K562 (cell line): ENCODE data around the gene SLC13A3. TPM values are rescaled to one million over a fixed set of nuclear protein-coding genes. Genes with fewer than 3 reads are reported as not detected.

Experiments
- ATAC-seq: fragments of 200-7000 bp; cut with Tn5 transposase; 3 replicates; pipeline ENCODE4 v1.9.1; 2020; ENCODE audit warnings: moderate library complexity
- BruUV-seq: library from RNA; stranded (reverse); fragments of 400-500 nt; replicated peaks from 2 replicates; lab custom pipeline; 2021; lab: Mats Ljungman, UMichigan
- CTCF ChIA-PET: fragments of 300-600 bp; formaldehyde crosslinking; extraction: SDS; loops from one replicate; lab custom pipeline; 2021; ENCODE audit warnings: low intra/inter-chr PET ratio; lab: Yijun Ruan, JAX
- POLR2A ChIA-PET: fragments of 300-600, 350-650 bp; sonication (Branson Sonifier 250); formaldehyde crosslinking; extraction: SDS; loops from one replicate; lab custom pipeline; 2021; ENCODE audit warnings: antibody characterized with exemption, inconsistent platforms; lab: Yijun Ruan, JAX
- DNase-seq, 4 experiments: peaks; one replicate each; pipeline versions ENCODE4 v3.0.0 to v3.0.0-alpha.2; 2011 to 2018; ENCODE audit warnings: low spot score in 3 of 4, mixed read lengths in 3 of 4; ENCODE audit errors: extremely low read depth in 1 of 4
- FAIRE-seq: peaks from 2 replicates; lab custom pipeline; 2011; peaks lifted over from hg19 to GRCh38; lab: Jason Lieb, UNC
- H2AFZ ChIP-seq: 2 replicates; pipeline ENCODE4 v1.6.0; 2011; ENCODE audit warnings: low read depth, low read length, control low read depth, inconsistent platforms
- H3K27ac ChIP-seq: fragments of 200-600 bp; 3 replicates; pipeline ENCODE4 v1.8.0; 2011; ENCODE audit warnings: low read depth, mild to moderate bottlenecking, control low read depth, inconsistent platforms, low read length, moderate library complexity, mixed read lengths; ENCODE audit errors: extremely low read depth
- H3K27me3 ChIP-seq, 2 experiments: fragments of 300-600 bp in 1 of 2; 2 replicates in 1 of 2; 3 replicates in 1 of 2; pipeline versions ENCODE4 v1.6.0 to v1.8.0; 2011; ENCODE audit warnings: inconsistent platforms in 2 of 2, low read length in 2 of 2, mild to moderate bottlenecking in 1 of 2, mixed read lengths in 1 of 2, moderate library complexity in 1 of 2; ENCODE audit not compliant: control insufficient read depth in 2 of 2, insufficient read depth in 2 of 2
- H3K36me3 ChIP-seq: fragments of 300-600 bp; 3 replicates; pipeline ENCODE4 v1.8.0; 2011; ENCODE audit warnings: mild to moderate bottlenecking, low read length, inconsistent platforms; ENCODE audit not compliant: control insufficient read depth, insufficient read depth
- H3K4me1 ChIP-seq, 2 experiments: fragments of 200-600 bp in 1 of 2; replicated peaks in 1 of 2; 2 replicates in 1 of 2; 3 replicates in 1 of 2; pipeline versions ENCODE4 v1.5.1 to v1.8.0; 2011; ENCODE audit warnings: inconsistent platforms in 2 of 2, low read length in 2 of 2, mild to moderate bottlenecking in 1 of 2, mixed read lengths in 1 of 2, moderate library complexity in 1 of 2; ENCODE audit not compliant: control insufficient read depth in 2 of 2, insufficient read depth in 2 of 2
- H3K4me2 ChIP-seq: 2 replicates; pipeline ENCODE4 v1.6.1; 2011; ENCODE audit warnings: low read length, control low read depth, inconsistent platforms, mixed read lengths; ENCODE audit not compliant: insufficient read depth
- H3K4me3 ChIP-seq: fragments of 200-600 bp; sonication (generic), shearing (Covaris generic); 2 replicates; pipeline ENCODE4 v1.5.1; 2016; ENCODE audit warnings: control low read depth, inconsistent platforms
- H3K79me2 ChIP-seq: fragments of 200-600 bp; 3 replicates; pipeline ENCODE4 v1.8.0; 2011; ENCODE audit warnings: low read length, inconsistent platforms; ENCODE audit not compliant: control insufficient read depth, insufficient read depth
- H3K9ac ChIP-seq, 2 experiments: 2 replicates each; pipeline versions ENCODE4 v1.6.0 to v1.6.1; 2011; ENCODE audit warnings: low read depth in 2 of 2, low read length in 2 of 2, control low read depth in 1 of 2, inconsistent platforms in 1 of 2, mild to moderate bottlenecking in 1 of 2, mixed read lengths in 1 of 2; ENCODE audit not compliant: insufficient read depth in 1 of 2
- H3K9me1 ChIP-seq: one replicate; pipeline ENCODE4 v1.6.0; 2011; ENCODE audit warnings: inconsistent platforms, mild to moderate bottlenecking, low read length, moderate library complexity; ENCODE audit not compliant: control insufficient read depth, insufficient read depth
- H3K9me3 ChIP-seq: replicated peaks from 2 replicates; pipeline ENCODE4 v1.5.1; 2011; ENCODE audit warnings: low read depth, low read length, inconsistent platforms; ENCODE audit not compliant: control insufficient read depth, insufficient read depth
- H4K20me1 ChIP-seq: replicated peaks from 2 replicates; pipeline ENCODE4 v1.6.1; 2011; ENCODE audit warnings: low read length, inconsistent platforms, mixed read lengths; ENCODE audit not compliant: control insufficient read depth, insufficient read depth
- CTBP1 ChIP-seq: fragments of 450-650 bp; IDR thresholded peaks from 2 replicates; pipeline ENCODE4 v1.6.1; 2016; ENCODE audit warnings: borderline replicate concordance
- HDAC2 ChIP-seq: fragments of 450-650 bp; IDR thresholded peaks from 2 replicates; pipeline ENCODE4 v1.6.1; 2016; ENCODE audit warnings: mild to moderate bottlenecking
- NFIC ChIP-seq: fragments of 450-650 bp; IDR thresholded peaks from 2 replicates; pipeline ENCODE4 v1.6.1; 2017; ENCODE audit warnings: mild to moderate bottlenecking, inconsistent platforms
- PURB ChIP-seq: sonication (generic); formaldehyde crosslinking; IDR thresholded peaks from 2 replicates; pipeline ENCODE4 v1.9.0; 2021; ENCODE audit warnings: low read depth, mild to moderate bottlenecking, missing genetic modification reagents
- REST ChIP-seq, 2 experiments: fragments of 450-650 bp; formaldehyde crosslinking in 1 of 2; IDR thresholded peaks; 2 replicates each; pipeline versions ENCODE4 v1.4.0 to v1.6.1; 2014 to 2020; ENCODE audit warnings: mild to moderate bottlenecking in 2 of 2, borderline replicate concordance in 1 of 2, low read depth in 1 of 2
- WGBS: fragments of 100-300 bp; shearing (Covaris generic); methylation state at CpG from one replicate; pipeline ENCODE4 v1.1.6; 2016; ENCODE audit warnings: low coverage, mixed read lengths; ENCODE audit not compliant: insufficient coverage; ENCODE audit errors: missing lambda C conversion rate; 5-methylcytosine and 5-hydroxymethylcytosine counted together
- in situ Hi-C: fragments of 300-500 bp; cut with MboI; formaldehyde crosslinking; loops from 4 replicates; pipeline ENCODE4 v1.15.0; 2018; ENCODE audit warnings: inconsistent platforms, mixed read lengths
- intact Hi-C: fragments of 100-400 bp; cut with micrococcal nuclease; formaldehyde crosslinking; loops from 2 replicates; pipeline ENCODE4 v1.14.2; 2022
- polyA plus RNA-seq, 8 experiments: library from polyadenylated mRNA; depleted of rRNA in 4 of 8; stranded (reverse) in 5 of 8; unstranded in 3 of 8; fragments of >200 nt; fragmentation: Nextera tagmentation in 2 of 8; fragmentation: Illumina TruSeq in 1 of 8; extraction: Ambion mirVana in 2 of 8; extraction: Trizol in 1 of 8; gene quantifications; 2 replicates each; pipeline versions ENCODE4 v1.2.1 to v1.2.3, GENCODE V29; 2011 to 2014; ENCODE audit warnings: inconsistent platforms in 1 of 8, missing spikeins in 1 of 8
- total RNA-seq, 7 experiments: library from RNA; depleted of rRNA in 6 of 7; stranded (reverse); fragments of >200 nt in 6 of 7; fragmentation: Illumina TruSeq in 2 of 7; extraction: Trizol in 2 of 7; gene quantifications; 2 replicates each; pipeline versions ENCODE4 v1.2.1 to v1.2.3, GENCODE V29; 2011 to 2021; ENCODE audit warnings: low replicate concordance in 1 of 7

The SLC13A3 gene
- total and polyA plus RNA-seq, 9 of the 15 experiments (the other 6 are each of a cell fraction or from before 2014, with no cell fraction given) = 5.5 to 16.4 (median 8.5) TPM

GRCh38 chr20:46700481-46700880, 49.2 kb upstream of the SLC13A3 start:
- Histone ChIP-seq H3K9ac (0 out of 4 replicates have a peak overlapping the region, but pooled peaks of 1 of the 2 experiments have one; percentile 20), H3K4me1 (0 out of 5 replicates have a peak, but pooled peaks cover 0 to 5% of the 10 kb centered on the region in 2 experiments), H3K9me1 (no peaks in the 10 kb centered on the region), H3K79me2 (no peaks in the 10 kb centered on the region), H4K20me1 (no peaks in the 10 kb centered on the region), H3K9me3 (no peaks in the 10 kb centered on the region), H2AFZ (no peak overlapping the region), H3K27ac (no peak overlapping the region), H3K4me2 (no peak overlapping the region), H3K4me3 (no peak overlapping the region), H3K27me3 (no peaks in the 10 kb centered on the region), H3K36me3 (no peaks in the 10 kb centered on the region)
- intact Hi-C loops (loop anchor here (5.0 kb wide), 1 partner anchor 178 kb away; no protein-coding TSS in a partner anchor), in situ Hi-C loops (no loop called here)
- TF ChIP-seq PURB (CRISPR knock-in tag) (no peak), NFIC (peak; percentile 83)
- CTCF ChIA-PET = no interaction called here
- no TSS peak for BruUV-seq
- FAIRE-seq (no peak), ATAC-seq (no peak), DNase-seq (no peak)
- 15% methylated on average over 6 of the region's 6 CpGs for WGBS
- POLR2A ChIA-PET = no interaction called here

GRCh38 chr20:46699651-46700359, 48.5 kb upstream of the SLC13A3 start:
- BruUV-seq = no TSS peak
- ATAC-seq (peak; percentile 93), FAIRE-seq (peak; percentile 91), DNase-seq (peak; percentile 42 to 68 (median 48))
- Histone ChIP-seq H3K9me1 (no peaks in the 10 kb centered on the region), H2AFZ (peak overlapping the region; percentile 23; the same call in 1 of the 2 replicates), H3K79me2 (no peaks in the 10 kb centered on the region), H3K9me3 (no peaks in the 10 kb centered on the region), H4K20me1 (no peaks in the 10 kb centered on the region), H3K27ac (no peak overlapping the region), H3K9ac (no peak overlapping the region), H3K27me3 (no peaks in the 10 kb centered on the region), H3K4me3 (no peak overlapping the region), H3K4me1 (0 out of 5 replicates have a peak, but pooled peaks cover 0 to 5% of the 10 kb centered on the region in 2 experiments), H3K36me3 (no peaks in the 10 kb centered on the region), H3K4me2 (no peak overlapping the region)
- ChIA-PET CTCF (interaction anchor here (0.6 kb wide), 1 partner anchor 138 kb away, joined by 3 read pairs; no protein-coding TSS in a partner anchor), POLR2A (no interaction called here)
- in situ Hi-C loops (no loop called here), intact Hi-C loops (loop anchor here (5.0 kb wide), 2 partner anchors 138 to 178 kb away; no protein-coding TSS in a partner anchor)
- 8% methylated on average over 12 of the region's 12 CpGs for WGBS
- peak; percentile 46; the same call in 1 of the 2 replicates for TF ChIP-seq HDAC2
- TF ChIP-seq REST (IDR thresholded peaks at IDR 0.05; ENCODE audit: borderline replicate concordance) = peak; percentile 67; the same call in 1 of the 2 replicates
- TF ChIP-seq REST (CRISPR knock-in tag; IDR thresholded peaks at IDR 0.05; ENCODE audit: low read depth) = no peak
- peak; percentile 62; the same call in 1 of the 2 replicates for TF ChIP-seq CTBP1
